T-helper 2 cell treated with Interferon-gamma antibody and Interleukin-4, amounts not matched to agents 5 μg/mL and 100 μg/mL, for 36 hours (primary cell): Measurements from ENCODE around the gene CPT1B.

Experiments used
- DNase-seq: peaks from one replicate; pipeline ENCODE4 v3.0.0; 2021; ENCODE audit warnings: low spot score
- H3K27ac Mint-ChIP-seq: one replicate; pipeline ENCODE4 v1.8.0; 2021; ENCODE audit warnings: mild to moderate bottlenecking, mixed read lengths
- H3K27me3 Mint-ChIP-seq: one replicate; pipeline ENCODE4 v1.8.0; 2021; ENCODE audit warnings: low read depth, mixed read lengths
- H3K36me3 Mint-ChIP-seq: one replicate; pipeline ENCODE4 v1.8.0; 2021; ENCODE audit warnings: low read depth, mixed read lengths
- H3K4me1 Mint-ChIP-seq: one replicate; pipeline ENCODE4 v1.8.0; 2021; ENCODE audit warnings: low read depth, mixed read lengths
- H3K4me3 Mint-ChIP-seq: one replicate; pipeline ENCODE4 v1.8.0; 2022; ENCODE audit warnings: mild to moderate bottlenecking, moderate library complexity, mixed read lengths
- H3K9me3 Mint-ChIP-seq: one replicate; pipeline ENCODE4 v1.8.0; 2021; ENCODE audit warnings: mixed read lengths

The CPT1B gene

GRCh38 chr22:50574383-50574755 lies 3.9 kb downstream of the CPT1B start:
- no peak for DNase-seq
- H3K9me3 Mint-ChIP-seq: no peaks in the 10 kb centered on the region
- H3K27me3 Mint-ChIP-seq: no peaks in the 10 kb centered on the region
- peaks cover 33% of the 10 kb centered on the region for H3K36me3 Mint-ChIP-seq
- peaks cover 3% of the 10 kb centered on the region for H3K4me1 Mint-ChIP-seq
- no peak overlapping the region for H3K4me3 Mint-ChIP-seq
- no peak overlapping the region for H3K27ac Mint-ChIP-seq

GRCh38 chr22:50573491-50574382 lies 4.5 kb downstream of the CPT1B start:
- Mint-ChIP-seq H3K36me3 (peaks cover 32% of the 10 kb centered on the region), H3K9me3 (no peaks in the 10 kb centered on the region), H3K4me3 (no peak overlapping the region), H3K4me1 (peaks cover 3% of the 10 kb centered on the region), H3K27ac (no peak overlapping the region), H3K27me3 (no peaks in the 10 kb centered on the region)
- no peak for DNase-seq

DNA sequence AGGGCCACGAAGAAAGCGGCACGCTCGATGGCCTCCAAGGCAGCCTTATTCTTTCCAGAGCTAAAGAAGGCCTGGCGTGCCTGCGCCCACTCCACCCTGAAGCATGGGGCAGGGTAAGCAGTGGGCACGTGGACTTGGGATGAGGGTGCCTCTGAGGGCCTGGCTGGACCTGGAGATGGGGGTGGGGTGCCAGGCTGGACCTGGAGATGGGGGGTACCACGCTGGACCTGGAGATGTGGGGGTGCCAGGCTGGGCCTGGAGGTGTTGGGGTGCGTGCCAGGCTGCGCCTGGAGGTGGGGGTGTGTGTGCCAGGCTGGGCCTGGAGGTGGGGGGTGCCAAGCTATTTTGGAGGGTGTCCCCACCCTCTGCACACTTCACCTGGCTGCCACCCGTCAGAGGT lies 5.3 kb downstream of the CPT1B start:
- no peak for DNase-seq
- H3K4me3 Mint-ChIP-seq: no peak overlapping the region
- no peaks in the 10 kb centered on the region for H3K27me3 Mint-ChIP-seq
- H3K27ac Mint-ChIP-seq: no peak overlapping the region
- peaks cover 33% of the 10 kb centered on the region for H3K36me3 Mint-ChIP-seq
- no peaks in the 10 kb centered on the region for H3K9me3 Mint-ChIP-seq
- H3K4me1 Mint-ChIP-seq: peaks cover 3% of the 10 kb centered on the region

DNA sequence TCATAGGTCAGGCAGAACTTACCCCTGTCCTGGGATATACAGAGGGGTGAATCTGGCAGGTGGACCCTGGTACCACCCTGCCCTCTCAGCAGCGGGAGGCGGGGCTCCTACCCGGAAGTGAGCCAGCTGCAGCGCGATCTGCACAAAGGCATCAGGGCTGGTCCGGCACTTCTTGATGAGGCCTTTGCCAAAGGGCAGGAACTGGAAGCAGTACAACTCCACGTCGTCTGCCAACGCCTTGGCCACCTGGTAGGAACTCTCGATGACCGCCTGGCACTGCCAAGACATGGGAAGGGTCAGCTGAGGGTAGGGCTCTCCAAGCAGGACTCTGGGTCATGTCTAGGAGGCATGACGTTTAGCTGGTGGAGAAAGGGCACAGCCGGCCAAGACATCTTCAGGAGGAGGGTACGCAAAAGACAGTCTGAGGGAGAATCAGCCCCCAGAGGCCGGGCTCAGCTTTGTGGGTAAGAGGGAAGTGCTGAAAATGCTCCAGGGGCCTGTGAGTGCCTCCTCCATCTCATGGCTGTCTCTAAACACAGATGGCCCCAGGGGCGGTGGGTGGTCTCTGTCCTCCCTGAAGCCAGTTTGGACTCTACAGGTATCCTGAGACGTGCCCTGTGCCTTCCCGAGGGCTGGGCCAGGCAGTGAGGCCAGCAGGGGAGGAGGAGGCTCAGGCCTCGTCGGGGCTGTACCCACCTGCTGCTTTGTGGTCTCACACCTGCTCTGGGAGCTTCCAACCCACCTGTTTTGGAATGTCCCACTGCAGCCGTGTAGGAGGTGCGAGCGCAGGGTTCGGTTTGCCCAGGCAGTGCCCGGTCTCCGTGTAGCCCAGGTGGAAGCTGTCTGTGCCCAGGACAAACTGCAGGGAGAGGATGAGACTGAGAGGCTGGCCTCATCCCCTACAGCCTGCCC lies 6.7 kb downstream of the CPT1B start:
- no peak overlapping the region for H3K4me3 Mint-ChIP-seq
- no peaks in the 10 kb centered on the region for H3K9me3 Mint-ChIP-seq
- peaks cover 29% of the 10 kb centered on the region for H3K36me3 Mint-ChIP-seq
- H3K27ac Mint-ChIP-seq: no peak overlapping the region
- DNase-seq: no peak
- no peaks in the 10 kb centered on the region for H3K27me3 Mint-ChIP-seq
- H3K4me1 Mint-ChIP-seq: no peaks in the 10 kb centered on the region

GRCh38 chr22:50570861-50571260 lies 7.4 kb downstream of the CPT1B start:
- peaks cover 29% of the 10 kb centered on the region for H3K36me3 Mint-ChIP-seq
- DNase-seq: no peak
- H3K9me3 Mint-ChIP-seq: no peaks in the 10 kb centered on the region
- no peak overlapping the region for H3K4me3 Mint-ChIP-seq
- no peaks in the 10 kb centered on the region for H3K27me3 Mint-ChIP-seq
- H3K4me1 Mint-ChIP-seq: no peaks in the 10 kb centered on the region
- no peak overlapping the region for H3K27ac Mint-ChIP-seq

DNA sequence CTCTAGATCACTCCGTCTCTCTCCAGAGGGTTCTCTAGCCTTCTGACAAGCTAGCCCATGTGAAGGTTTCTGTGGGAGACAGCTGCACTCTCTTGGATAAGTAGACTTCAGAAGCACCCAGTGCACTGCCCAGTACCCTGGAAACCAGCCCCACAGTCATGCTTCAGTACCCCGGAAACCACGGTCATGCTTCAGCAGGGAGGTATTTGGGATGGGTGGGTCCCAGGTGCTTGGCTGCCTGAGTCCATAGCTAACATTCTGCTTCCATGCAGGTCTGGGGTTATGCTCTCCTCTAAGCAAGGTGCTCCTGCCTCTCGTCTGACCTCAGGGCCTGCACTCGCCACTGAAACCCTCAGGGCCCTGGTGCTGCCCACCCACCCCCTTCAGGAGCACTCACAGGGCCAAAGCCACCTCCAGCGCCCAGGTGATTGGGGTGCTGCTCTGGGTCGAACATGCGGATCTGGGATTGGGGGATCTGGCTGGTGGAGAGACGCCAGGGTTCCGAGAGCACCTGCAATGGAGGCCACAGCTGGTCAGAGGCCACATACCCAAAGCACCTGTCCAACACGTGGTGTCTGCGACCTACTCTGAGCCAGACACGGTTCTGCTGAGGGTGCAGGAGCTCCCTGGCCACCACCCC lies 8.2 kb downstream of the CPT1B start:
- Mint-ChIP-seq H3K27me3 (no peaks in the 10 kb centered on the region), H3K4me3 (no peak overlapping the region), H3K36me3 (peaks cover 29% of the 10 kb centered on the region), H3K27ac (no peak overlapping the region), H3K9me3 (no peaks in the 10 kb centered on the region), H3K4me1 (no peaks in the 10 kb centered on the region)
- no peak for DNase-seq

- Mint-ChIP-seq H3K27me3 (no peaks in the 10 kb centered on the region), H3K4me3 (no peak overlapping the region), H3K27ac (no peak overlapping the region), H3K4me1 (no peaks in the 10 kb centered on the region), H3K36me3 (peaks cover 26% of the 10 kb centered on the region), H3K9me3 (no peaks in the 10 kb centered on the region)
- DNase-seq: no peak
These were observed 9.2 kb downstream of the CPT1B start for GRCh38 chr22:50569041-50569459.

GRCh38 chr22:50568626-50569025 lies 9.6 kb downstream of the CPT1B start:
- H3K27me3 Mint-ChIP-seq: peaks cover under 1% of the 10 kb centered on the region
- no peak overlapping the region for H3K27ac Mint-ChIP-seq
- peaks cover 3% of the 10 kb centered on the region for H3K4me1 Mint-ChIP-seq
- no peak for DNase-seq
- H3K9me3 Mint-ChIP-seq: no peaks in the 10 kb centered on the region
- peaks cover 25% of the 10 kb centered on the region for H3K36me3 Mint-ChIP-seq
- H3K4me3 Mint-ChIP-seq: no peak overlapping the region

DNA sequence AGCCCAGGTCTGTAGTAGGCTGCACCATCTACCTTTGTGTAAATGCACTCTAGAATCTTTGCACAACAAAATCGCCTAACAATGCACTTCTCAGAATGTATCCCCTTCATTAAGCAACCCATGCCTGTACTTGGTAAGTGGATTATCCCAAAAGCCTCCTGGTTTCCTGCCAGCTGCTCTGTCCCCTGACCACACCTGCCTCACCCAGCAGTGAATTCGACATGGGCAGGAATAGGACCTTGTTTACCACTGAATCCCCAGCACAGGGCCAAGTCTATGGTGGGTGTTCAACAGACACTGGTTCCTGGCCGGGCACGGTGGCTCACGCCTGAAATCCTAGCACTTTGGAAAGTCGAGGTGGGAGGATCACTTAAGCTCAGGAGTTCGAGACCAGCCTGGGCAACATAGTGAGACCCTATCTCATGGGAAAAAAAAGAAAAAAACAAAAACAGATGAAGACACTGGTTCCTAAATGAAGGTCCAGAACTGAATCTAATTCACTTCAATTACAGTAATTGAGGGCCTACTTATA lies 10.4 kb downstream of the CPT1B start:
- H3K27ac Mint-ChIP-seq: no peak overlapping the region
- no peak for DNase-seq
- no peaks in the 10 kb centered on the region for H3K9me3 Mint-ChIP-seq
- H3K4me1 Mint-ChIP-seq: peaks cover 11% of the 10 kb centered on the region
- peaks cover 9% of the 10 kb centered on the region for H3K27me3 Mint-ChIP-seq
- peaks cover 25% of the 10 kb centered on the region for H3K36me3 Mint-ChIP-seq
- no peak overlapping the region for H3K4me3 Mint-ChIP-seq

- Mint-ChIP-seq H3K4me3 (no peak overlapping the region), H3K27me3 (peaks cover 17% of the 10 kb centered on the region), H3K9me3 (no peaks in the 10 kb centered on the region), H3K4me1 (peaks cover 19% of the 10 kb centered on the region), H3K36me3 (peaks cover 7% of the 10 kb centered on the region), H3K27ac (no peak overlapping the region)
- DNase-seq: no peak
These were observed 13.9 kb downstream of the CPT1B start for GRCh38 chr22:50564289-50564688.

DNA sequence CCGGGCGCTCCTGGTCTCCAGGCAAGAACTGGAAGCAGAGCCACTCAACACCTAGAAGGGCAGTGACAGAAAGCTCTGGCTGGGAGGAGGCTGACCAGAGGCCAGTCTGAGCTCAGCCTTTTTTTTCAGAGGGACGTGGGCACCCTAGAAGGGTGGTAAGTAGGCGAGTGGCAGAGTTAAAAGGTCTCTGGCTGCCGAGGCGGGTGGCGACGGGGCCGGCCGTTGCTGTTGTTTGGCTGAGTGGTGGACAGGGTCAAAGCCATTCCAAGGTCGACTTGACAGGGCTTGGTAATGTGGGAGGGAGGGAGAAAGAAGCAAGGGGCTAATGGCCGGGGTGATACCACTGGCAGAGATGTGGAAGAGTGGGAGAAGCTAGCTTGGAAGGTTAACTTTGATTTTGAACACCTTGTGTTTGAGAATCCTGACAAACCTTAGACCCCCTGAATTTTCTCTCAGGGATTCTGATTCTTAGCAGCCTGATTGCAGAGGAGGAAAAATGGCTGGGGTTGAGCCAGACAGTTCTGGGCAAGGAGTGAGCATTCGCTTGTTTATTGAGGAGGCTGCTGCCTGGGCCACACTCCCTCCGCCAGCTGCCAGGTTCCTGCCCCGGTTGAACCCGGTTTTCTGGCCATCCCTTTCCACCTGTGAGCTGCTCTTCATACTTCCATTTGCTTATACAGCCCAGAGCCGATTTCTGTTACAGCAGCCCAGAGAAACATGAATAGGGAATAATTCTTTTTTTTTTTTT lies 14.6 kb downstream of the CPT1B start:
- Mint-ChIP-seq H3K4me1 (peaks cover 19% of the 10 kb centered on the region), H3K4me3 (peak overlapping the region; percentile 88), H3K27ac (peak overlapping the region; percentile 67), H3K36me3 (peaks cover 6% of the 10 kb centered on the region), H3K27me3 (peaks cover 22% of the 10 kb centered on the region), H3K9me3 (no peaks in the 10 kb centered on the region)
- DNase-seq: no peak

DNA sequence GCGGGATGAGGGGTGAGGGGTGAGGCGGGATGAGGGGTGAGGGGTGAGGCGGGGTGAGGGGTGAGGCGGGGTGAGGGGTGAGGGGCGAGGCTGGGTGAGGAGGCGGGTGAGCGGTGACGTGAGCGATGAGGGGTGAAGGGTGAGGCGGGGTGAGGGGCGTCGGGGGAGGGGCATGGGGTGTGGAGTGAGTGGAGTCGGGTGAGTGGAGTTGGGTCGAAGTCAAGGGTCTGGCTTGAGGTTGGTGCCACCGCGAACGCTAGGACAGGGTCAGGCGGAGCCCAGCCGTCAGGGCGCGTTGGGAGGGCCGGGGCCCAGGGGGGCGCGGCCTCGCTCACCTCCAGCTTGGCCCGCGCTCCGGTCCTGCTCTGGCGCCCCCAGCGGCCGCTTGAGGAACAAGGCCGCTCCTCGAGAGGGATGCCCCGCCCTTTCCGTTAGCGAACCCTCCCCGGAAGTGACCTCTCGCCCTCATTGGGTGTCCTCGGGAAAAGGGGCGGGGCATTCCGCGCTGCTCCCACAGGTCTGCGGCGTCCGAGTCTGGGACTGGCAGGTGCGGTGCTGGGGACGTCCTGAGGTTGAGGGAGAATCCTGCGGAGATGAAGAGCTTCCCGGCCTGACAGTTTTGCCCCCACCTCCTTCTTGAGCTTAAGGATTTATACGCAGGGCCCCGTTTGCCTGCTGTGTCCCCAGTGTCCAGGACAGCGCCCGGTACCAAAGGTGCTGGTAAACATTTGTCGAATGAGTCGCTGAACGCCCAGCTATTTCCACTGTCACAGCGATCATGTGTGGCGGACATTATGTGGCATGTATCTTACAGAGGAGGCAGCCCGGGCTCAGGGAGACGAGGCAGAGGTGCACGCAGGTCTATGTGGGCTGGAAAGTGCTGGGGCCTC lies 15.5 kb downstream of the CPT1B start, which contains the start of gene SYCE3:
SYCE3 (minus strand) TSS at position 397 of the 890 bp plus-strand sequence. CDS start 6,514 bp downstream, outside the sequence.
- peak; percentile 96 for DNase-seq
- peak within 1 kb of the TSS; percentile 88 for H3K4me3 Mint-ChIP-seq
- no peaks in the 10 kb centered on the region for H3K9me3 Mint-ChIP-seq
- peaks cover 3% of the 10 kb centered on the region for H3K36me3 Mint-ChIP-seq
- peaks cover 19% of the 10 kb centered on the region for H3K4me1 Mint-ChIP-seq
- peak within 1 kb of the TSS; percentile 71 for H3K27ac Mint-ChIP-seq
- peaks cover 23% of the 10 kb centered on the region for H3K27me3 Mint-ChIP-seq
